ENCODE measurements around the gene MYLIP. TPM values are rescaled to one million over a fixed set of nuclear protein-coding genes. Genes with fewer than 3 reads are reported as not detected.

MYLIP gene
- total RNA-seq, 1 donor from 2014 or later: 39.5 TPM

DNA sequence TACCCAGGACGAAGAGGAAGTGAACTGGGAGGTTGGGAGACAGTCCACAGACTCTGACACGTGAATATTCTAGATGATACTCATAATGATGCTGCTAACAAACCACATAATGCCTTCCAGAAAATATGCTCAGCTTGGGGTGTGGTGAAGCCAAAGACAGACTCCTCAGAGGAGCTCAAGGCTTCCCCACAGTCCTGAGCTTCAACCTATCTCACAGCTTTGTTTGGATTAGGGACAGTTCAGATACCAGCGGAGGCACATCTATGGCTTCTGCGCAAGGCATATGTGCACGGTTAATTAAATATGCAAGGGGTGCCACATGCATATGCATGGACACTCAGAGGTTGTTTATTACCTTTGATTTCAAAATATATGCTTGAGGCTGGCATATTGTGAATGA is 30.7 kb upstream of the MYLIP start:
- TF ChIP-seq, protein P1, sequence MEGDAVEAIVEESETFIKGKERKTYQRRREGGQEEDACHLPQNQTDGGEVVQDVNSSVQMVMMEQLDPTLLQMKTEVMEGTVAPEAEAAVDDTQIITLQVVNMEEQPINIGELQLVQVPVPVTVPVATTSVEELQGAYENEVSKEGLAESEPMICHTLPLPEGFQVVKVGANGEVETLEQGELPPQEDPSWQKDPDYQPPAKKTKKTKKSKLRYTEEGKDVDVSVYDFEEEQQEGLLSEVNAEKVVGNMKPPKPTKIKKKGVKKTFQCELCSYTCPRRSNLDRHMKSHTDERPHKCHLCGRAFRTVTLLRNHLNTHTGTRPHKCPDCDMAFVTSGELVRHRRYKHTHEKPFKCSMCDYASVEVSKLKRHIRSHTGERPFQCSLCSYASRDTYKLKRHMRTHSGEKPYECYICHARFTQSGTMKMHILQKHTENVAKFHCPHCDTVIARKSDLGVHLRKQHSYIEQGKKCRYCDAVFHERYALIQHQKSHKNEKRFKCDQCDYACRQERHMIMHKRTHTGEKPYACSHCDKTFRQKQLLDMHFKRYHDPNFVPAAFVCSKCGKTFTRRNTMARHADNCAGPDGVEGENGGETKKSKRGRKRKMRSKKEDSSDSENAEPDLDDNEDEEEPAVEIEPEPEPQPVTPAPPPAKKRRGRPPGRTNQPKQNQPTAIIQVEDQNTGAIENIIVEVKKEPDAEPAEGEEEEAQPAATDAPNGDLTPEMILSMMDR (IDR thresholded peaks at IDR 0.05): no peak
- ATAC-seq: no peak
- no peak overlapping the region for H3K27ac ChIP-seq
- DNase-seq: no peak
- intact Hi-C loops (cut with DNase I): no loop called here
- no peaks in the 10 kb centered on the region for H3K4me1 ChIP-seq
- no peaks in the 10 kb centered on the region for H3K9me3 ChIP-seq
- no peak overlapping the region for H3K4me3 ChIP-seq
- H3K36me3 ChIP-seq: no peaks in the 10 kb centered on the region
- no peaks in the 10 kb centered on the region for H3K27me3 ChIP-seq

DNA sequence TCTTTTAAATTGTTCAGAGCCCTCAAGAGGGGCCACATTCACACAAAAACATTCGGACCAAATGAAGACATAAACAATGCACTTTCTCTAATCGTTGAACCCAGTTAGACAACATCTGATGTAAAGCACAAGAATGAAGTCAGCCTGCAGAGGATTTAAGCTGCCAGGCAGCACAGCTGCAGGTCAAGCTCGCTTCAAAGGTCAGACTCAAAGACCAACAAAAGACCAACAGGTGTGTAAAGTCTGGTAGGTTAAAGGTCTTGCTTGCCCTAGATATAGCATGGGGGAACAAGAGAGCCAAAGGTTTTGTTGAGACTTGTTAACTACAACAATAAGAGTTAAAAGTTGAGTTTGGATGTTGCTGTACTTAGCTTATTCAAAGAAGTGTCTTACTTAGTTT is 26.7 kb upstream of the MYLIP start:
- no peaks in the 10 kb centered on the region for H3K9me3 ChIP-seq
- no peak overlapping the region for H3K27ac ChIP-seq
- no peaks in the 10 kb centered on the region for H3K27me3 ChIP-seq
- DNase-seq: no peak
- no peaks in the 10 kb centered on the region for H3K4me1 ChIP-seq
- no peaks in the 10 kb centered on the region for H3K36me3 ChIP-seq
- TF ChIP-seq, protein P1 (IDR thresholded peaks at IDR 0.05): no peak
- no peak for ATAC-seq
- no peak overlapping the region for H3K4me3 ChIP-seq
- intact Hi-C loops (cut with DNase I): no loop called here

DNA sequence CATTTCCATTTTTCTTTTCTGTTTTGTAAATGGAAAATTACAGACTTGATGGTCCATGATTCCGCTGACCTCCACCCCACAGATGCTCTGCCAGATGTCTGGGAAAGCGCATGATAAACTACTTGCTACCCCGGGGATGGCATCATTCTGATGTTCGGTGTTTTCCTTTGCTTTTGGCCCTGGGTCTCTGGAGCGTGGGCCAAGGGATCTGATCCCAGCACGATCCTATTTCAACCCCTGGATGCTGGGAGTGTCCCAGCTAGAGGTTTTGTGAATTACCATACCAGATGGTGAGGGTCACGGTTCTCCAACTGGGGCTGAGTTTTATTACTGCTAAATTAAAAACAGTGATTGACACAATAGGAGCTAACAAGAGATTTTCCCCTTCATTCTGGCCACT is 25.2 kb upstream of the MYLIP start:
- Histone ChIP-seq H3K27me3 (no peaks in the 10 kb centered on the region), H3K4me3 (no peak overlapping the region), H3K9me3 (no peaks in the 10 kb centered on the region), H3K4me1 (peaks cover under 1% of the 10 kb centered on the region), H3K36me3 (no peaks in the 10 kb centered on the region), H3K27ac (no peak overlapping the region)
- ATAC-seq: no peak
- DNase-seq: no peak
- TF ChIP-seq, protein P1 (IDR thresholded peaks at IDR 0.05): no peak
- intact Hi-C loops (cut with DNase I): no loop called here

DNA sequence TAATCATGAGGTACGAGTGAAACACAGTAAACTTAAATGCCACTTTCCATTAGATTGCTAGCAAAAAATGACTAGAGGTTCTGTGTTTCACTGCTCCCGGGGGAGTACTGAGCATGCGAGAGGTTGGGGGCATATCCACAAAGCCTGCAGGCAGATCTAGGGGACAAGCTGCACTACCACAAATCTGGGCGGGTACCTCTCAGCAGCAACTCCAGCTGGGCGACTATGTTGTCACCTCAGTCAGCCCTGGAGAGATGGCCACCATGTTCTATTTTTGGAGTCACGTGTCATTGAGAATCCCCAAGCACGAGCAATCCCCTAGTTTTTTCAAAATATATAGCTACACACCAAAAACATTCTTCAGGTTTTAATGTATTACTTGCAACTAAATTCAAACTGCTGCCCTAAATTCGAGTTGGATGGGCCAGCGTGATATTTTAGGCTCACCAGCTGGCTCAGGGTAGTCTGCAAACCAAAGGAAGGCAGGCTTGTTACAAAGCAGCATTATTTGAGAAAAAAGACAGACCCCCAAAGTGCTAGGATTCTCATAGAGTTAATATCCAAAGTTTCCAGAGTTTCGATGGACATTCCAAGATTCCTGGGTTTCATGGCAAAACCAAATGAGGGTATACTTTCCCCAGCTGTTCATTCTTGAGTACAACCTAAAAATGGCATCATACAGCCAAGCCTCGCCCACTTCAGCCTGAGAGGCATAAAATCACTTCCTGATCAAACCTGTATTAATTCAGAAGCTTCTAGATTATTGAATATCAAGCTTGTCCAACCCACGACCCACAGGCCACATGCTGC is 24.1 kb upstream of the MYLIP start:
- TF ChIP-seq, protein P1 (IDR thresholded peaks at IDR 0.05): no peak
- DNase-seq: no peak
- intact Hi-C loops (cut with DNase I): no loop called here
- Histone ChIP-seq H3K27me3 (no peaks in the 10 kb centered on the region), H3K27ac (no peak overlapping the region), H3K4me1 (peaks cover 11% of the 10 kb centered on the region), H3K36me3 (no peaks in the 10 kb centered on the region), H3K9me3 (no peaks in the 10 kb centered on the region), H3K4me3 (no peak overlapping the region)
- ATAC-seq: no peak

DNA sequence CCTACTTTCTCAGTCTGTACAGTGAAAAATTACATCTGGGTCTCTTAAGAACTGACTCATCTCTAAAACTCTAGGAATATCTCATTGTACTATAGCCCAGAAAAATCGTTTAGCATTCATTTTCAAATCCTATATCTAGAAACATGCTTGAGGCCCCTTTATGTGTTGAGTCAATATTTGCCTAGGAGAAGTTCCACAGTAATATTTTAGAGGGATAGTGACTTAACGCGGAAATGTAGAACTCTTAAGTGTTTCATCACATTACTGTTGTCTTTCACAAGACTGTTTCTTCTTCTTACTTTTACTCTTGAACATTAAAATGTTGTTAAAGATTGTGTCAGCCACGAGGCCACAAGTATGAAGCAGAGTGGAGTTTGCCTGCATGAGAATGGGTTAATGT is 23.0 kb upstream of the MYLIP start:
- DNase-seq: no peak
- no peak overlapping the region for H3K27ac ChIP-seq
- ATAC-seq: no peak
- no peaks in the 10 kb centered on the region for H3K27me3 ChIP-seq
- H3K4me1 ChIP-seq: peaks cover 14% of the 10 kb centered on the region
- TF ChIP-seq, protein P1 (IDR thresholded peaks at IDR 0.05): no peak
- H3K36me3 ChIP-seq: no peaks in the 10 kb centered on the region
- no peak overlapping the region for H3K4me3 ChIP-seq
- intact Hi-C loops (cut with DNase I): no loop called here
- H3K9me3 ChIP-seq: no peaks in the 10 kb centered on the region

Data from upper lobe of right lung (tissue), 1 donor.